Activated naive CD4-positive, alpha-beta T cell treated with anti-CD3 and anti-CD28 coated beads, Interleukin-2, amount 50 U/mL, for 72 hours (primary cell): ENCODE measurements around the gene HK1. TPM values are rescaled to one million over a fixed set of nuclear protein-coding genes. Genes with fewer than 3 reads are reported as not detected.
"Not testable (repeated sequence)": the region's sequence is repeated elsewhere in the genome, so short reads cannot be mapped to it uniquely, and the experiment has no call there.

Source experiments
- ATAC-seq, 2 donors: fragments of 150-1000 bp; cut with Tn5 transposase; 2 replicates each; pipeline ENCODE4 v1.10.0; 2021; ENCODE audit warnings: mild to moderate bottlenecking in 2 of 2, moderate library complexity in 2 of 2
- DNase-seq, 2 donors: peaks; one replicate each; pipeline ENCODE4 v3.0.0; 2021 to 2022; ENCODE audit warnings: low spot score in 2 of 2
- H3K27ac Mint-ChIP-seq, 2 donors: one replicate each; pipeline ENCODE4 v1.8.0; 2022; ENCODE audit warnings: mild to moderate bottlenecking in 2 of 2, mixed read lengths in 2 of 2
- H3K36me3 Mint-ChIP-seq, 2 donors: one replicate each; pipeline ENCODE4 v1.8.0; 2022; ENCODE audit warnings: mixed read lengths in 2 of 2
- H3K9me3 Mint-ChIP-seq, 2 donors: one replicate each; pipeline ENCODE4 v1.8.0; 2022; ENCODE audit warnings: mixed read lengths in 2 of 2
- total RNA-seq, 2 donors: library from RNA; stranded (reverse); gene quantifications; one replicate each; pipeline ENCODE4 v1.2.3, GENCODE V29; 2022

Gene HK1
- total RNA-seq, 2 donors from 2014 or later, result 157 to 235 TPM

DNA sequence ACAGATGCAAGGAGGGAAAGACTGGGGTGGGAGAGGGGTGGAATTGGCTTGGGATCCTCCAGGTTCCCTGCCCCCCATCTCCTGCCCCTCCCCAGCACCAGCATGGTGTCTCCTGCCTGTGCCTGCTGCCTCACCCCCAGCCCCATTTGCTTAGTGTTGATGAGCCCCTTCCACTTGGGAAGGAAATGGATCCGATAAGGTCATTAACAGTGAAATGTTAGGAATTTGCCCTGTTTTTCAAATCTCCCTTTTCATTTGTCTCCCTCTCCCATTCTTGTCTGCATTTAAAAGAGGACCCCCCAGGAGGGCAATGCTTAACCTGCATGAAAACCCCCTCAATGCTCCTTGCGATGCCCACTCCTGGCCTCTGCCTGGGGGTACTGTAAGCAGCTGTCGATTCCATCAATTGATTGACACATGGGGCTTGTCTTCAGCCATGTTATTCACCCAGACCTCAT, 51.5 kb downstream of the HK1 start:
- no peak for DNase-seq
- no peak for ATAC-seq
- Mint-ChIP-seq H3K36me3 (peaks cover 7 to 27% of the 10 kb centered on the region in 2 donors), H3K9me3 (no peaks in the 10 kb centered on the region), H3K27ac (peak overlapping the region in 1 of 2 donors; percentile 64)

GRCh38 chr10:69331161-69331560, 52.9 kb downstream of the HK1 start:
- no peak for DNase-seq
- Mint-ChIP-seq H3K27ac (no peak overlapping the region), H3K36me3 (peaks cover 7 to 38% of the 10 kb centered on the region in 2 donors), H3K9me3 (no peaks in the 10 kb centered on the region)
- no peak for ATAC-seq

DNA sequence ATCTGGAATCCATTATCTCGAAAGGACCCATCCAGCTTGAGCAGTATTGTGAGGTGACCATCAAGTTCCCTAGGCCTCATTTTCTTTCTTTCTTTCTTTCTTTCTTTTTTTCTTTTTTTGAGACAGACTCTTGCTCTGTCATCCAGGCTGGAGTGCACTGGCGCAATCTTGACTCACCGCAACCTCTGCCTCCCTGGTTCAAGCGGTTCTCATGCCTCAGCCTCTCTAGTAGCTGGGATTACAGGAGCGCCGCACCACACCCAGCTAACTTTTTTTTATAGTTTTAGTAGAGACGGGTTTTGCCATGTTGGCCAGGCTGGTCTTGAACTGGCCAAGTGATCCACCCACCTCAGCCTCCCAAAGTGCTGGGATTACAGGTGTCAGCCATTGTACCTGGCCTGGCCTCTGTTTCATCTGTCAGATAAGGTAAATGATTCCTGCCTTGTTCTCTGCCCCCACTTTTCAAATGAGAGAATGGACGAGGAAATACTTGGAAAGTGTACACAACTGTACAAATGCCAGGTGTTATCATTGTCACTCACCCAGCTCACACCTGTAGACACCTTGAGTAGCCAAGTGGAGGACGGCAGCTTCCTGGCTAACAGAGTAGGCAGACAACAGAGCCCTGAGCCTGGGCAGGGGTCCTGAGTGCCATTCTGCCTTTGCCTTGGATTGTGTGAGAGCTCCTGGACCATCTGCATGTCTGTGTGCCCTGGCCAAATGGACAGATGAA, 54.1 kb downstream of the HK1 start:
- Mint-ChIP-seq H3K27ac (peak overlapping the region in 1 of 2 donors; percentile 88), H3K9me3 (no peaks in the 10 kb centered on the region)
- ATAC-seq, result no peak

GRCh38 chr10:69333205-69333604, 54.9 kb downstream of the HK1 start:
- no peak overlapping the region for H3K27ac Mint-ChIP-seq
- no peaks in the 10 kb centered on the region for H3K9me3 Mint-ChIP-seq
- no peak for ATAC-seq
- peaks cover 7 to 38% of the 10 kb centered on the region in 2 donors for H3K36me3 Mint-ChIP-seq
- no peak for DNase-seq

More for the DNA sequence above, 54.1 kb downstream of the HK1 start:
- no peak for DNase-seq
- peaks cover 7 to 38% of the 10 kb centered on the region in 2 donors for H3K36me3 Mint-ChIP-seq

- peaks cover 7 to 35% of the 10 kb centered on the region in 2 donors for H3K36me3 Mint-ChIP-seq
- peak overlapping the region in 1 of 2 donors; percentile 71 for H3K27ac Mint-ChIP-seq
- not testable (repeated sequence) for H3K9me3 Mint-ChIP-seq, ATAC-seq, DNase-seq
These were observed 55.6 kb downstream of the HK1 start for GRCh38 chr10:69333865-69334301.

- H3K9me3 Mint-ChIP-seq, result no peaks in the 10 kb centered on the region
- peaks cover 7 to 30% of the 10 kb centered on the region in 2 donors for H3K36me3 Mint-ChIP-seq
- ATAC-seq, result peak; percentile 39 to 46
- no peak for DNase-seq
- H3K27ac Mint-ChIP-seq, result peak overlapping the region; percentile 71 to 94
These were observed 56.2 kb downstream of the HK1 start for GRCh38 chr10:69334302-69335062.

GRCh38 chr10:69335063-69335587, 56.8 kb downstream of the HK1 start:
- peak; percentile 66 to 83 for ATAC-seq
- Mint-ChIP-seq H3K36me3 (peaks cover 3 to 30% of the 10 kb centered on the region in 2 donors), H3K27ac (peak overlapping the region; percentile 71 to 94), H3K9me3 (no peaks in the 10 kb centered on the region)
- DNase-seq, result peak in 1 of 2 donors; percentile 22

GRCh38 chr10:69335613-69336012, 57.3 kb downstream of the HK1 start:
- ATAC-seq (no peak), DNase-seq (no peak)
- Mint-ChIP-seq H3K9me3 (no peaks in the 10 kb centered on the region), H3K36me3 (peaks cover 0 to 27% of the 10 kb centered on the region in 2 donors), H3K27ac (peak overlapping the region; percentile 57 to 71)

DNA sequence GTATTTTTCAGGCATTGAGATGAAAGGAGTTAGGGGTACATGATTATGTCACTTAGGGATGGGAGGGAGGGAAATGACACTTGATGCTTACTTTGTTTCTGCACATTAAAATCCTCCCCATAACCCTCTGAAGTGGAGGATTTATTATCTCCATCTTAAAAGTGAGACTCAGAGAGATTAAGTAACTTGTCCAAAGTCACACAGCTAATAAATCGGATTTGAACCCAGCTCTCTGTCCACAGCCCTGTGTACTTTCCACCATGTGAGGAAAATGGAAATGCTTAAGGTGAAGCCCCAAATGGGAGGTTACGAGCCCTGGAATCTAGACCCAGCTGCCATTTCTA, 58.6 kb downstream of the HK1 start:
- peaks cover 0 to 27% of the 10 kb centered on the region in 2 donors for H3K36me3 Mint-ChIP-seq
- no peak for DNase-seq

GRCh38 chr10:69337296-69338132, 59.2 kb downstream of the HK1 start:
- peak overlapping the region; percentile 54 to 78 for H3K27ac Mint-ChIP-seq
- H3K9me3 Mint-ChIP-seq, result no peaks in the 10 kb centered on the region
- ATAC-seq (no peak), DNase-seq (no peak)
- peaks cover 0 to 33% of the 10 kb centered on the region in 2 donors for H3K36me3 Mint-ChIP-seq

More for the DNA sequence above, 58.6 kb downstream of the HK1 start:
- H3K27ac Mint-ChIP-seq, result no peak overlapping the region
- H3K9me3 Mint-ChIP-seq, result no peaks in the 10 kb centered on the region
- no peak for ATAC-seq

- no peaks in the 10 kb centered on the region for H3K9me3 Mint-ChIP-seq
- peak overlapping the region; percentile 54 to 78 for H3K27ac Mint-ChIP-seq
- peaks cover 0 to 39% of the 10 kb centered on the region in 2 donors for H3K36me3 Mint-ChIP-seq
- ATAC-seq (no peak), DNase-seq (no peak)
These were observed 59.8 kb downstream of the HK1 start for GRCh38 chr10:69338133-69338456.

DNA sequence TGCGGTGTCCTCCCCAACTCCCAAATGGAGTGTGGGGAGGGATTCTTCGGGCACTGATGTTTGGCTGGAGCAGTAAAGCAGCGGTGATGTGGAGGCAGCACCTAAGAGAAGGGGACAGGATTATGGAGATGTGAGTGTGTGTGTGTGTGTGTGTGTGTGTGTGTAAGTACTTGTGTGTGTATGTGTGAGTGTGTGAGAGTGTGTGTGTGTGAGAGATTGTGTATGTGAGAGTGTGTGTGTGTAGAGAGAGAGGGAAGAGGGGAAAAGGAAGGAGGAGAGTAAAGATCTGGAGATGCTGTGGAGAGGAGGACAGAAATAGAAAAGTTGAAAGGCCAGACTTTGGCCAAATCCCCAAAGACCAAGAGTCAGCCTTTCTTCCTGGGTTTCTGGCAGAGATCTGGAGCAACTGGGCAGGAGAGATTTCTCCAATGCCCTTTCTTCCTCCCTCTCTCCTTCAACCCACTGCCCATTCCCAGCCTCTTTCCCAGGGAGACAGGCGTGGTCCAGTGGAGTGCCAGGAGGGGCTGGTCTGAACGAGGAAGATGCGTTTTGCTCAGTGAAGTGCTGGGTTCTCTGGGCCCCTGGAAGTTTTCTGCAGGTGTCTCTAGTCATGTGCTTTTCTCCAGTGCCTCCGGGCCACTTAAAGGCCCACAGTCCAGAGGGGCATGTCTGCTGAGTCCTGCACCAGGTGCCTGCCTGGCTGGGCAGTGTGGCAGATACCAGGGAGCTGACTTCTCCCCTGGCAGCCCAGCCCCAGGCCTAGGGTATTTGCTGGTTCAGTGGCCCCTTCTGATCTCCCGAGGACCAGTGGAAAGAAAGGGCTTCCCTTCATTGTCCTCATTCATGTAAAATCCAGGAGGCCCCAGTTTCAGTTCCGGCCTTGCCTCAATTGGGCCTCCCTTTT, 60.5 kb downstream of the HK1 start:
- Mint-ChIP-seq H3K9me3 (no peaks in the 10 kb centered on the region), H3K27ac (peak overlapping the region; percentile 54 to 78), H3K36me3 (peaks cover 0 to 45% of the 10 kb centered on the region in 2 donors)
- no peak for DNase-seq
- ATAC-seq, result no peak

- ATAC-seq, result no peak
- Mint-ChIP-seq H3K27ac (no peak overlapping the region), H3K9me3 (no peaks in the 10 kb centered on the region), H3K36me3 (peaks cover 4 to 44% of the 10 kb centered on the region in 2 donors)
- no peak for DNase-seq
These were observed 62.4 kb downstream of the HK1 start for GRCh38 chr10:69340695-69341094.

- H3K9me3 Mint-ChIP-seq, result no peaks in the 10 kb centered on the region
- ATAC-seq (no peak), DNase-seq (no peak)
- peak overlapping the region; percentile 35 to 88 for H3K27ac Mint-ChIP-seq
- peaks cover 4 to 63% of the 10 kb centered on the region in 2 donors for H3K36me3 Mint-ChIP-seq
These were observed 65.6 kb downstream of the HK1 start for GRCh38 chr10:69343905-69344304.

DNA sequence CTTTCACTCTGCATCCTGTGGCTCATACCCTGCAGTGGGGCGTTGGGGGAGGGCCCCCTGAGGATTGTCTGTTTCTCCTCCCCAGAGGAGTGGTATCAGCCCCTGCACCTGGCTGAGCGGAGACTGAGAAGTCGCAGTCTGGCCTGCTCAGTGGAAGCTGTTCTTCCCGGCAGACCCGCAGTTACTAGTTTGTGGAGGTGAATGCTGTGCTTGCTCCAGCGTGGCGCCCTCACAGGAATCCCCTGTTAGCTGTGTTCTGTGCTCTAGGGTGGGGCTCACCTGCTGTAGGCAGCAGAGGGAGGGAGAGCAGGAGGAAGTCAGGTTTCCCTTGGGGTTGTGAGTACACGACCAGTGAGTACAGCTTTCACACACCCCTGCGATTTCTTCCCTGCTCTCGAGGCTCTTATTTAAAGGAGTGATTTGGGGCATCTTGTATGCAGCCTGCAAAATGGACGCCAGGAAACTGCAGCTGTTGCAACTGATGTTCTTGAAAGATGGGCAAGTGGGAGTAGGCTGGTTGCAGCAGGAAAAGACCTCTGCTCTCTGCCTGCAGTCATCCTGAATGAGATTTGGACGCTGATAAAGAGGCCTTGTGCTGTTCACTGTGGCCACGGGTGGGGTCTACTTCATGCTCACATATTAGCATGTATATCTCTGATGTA, 66.4 kb downstream of the HK1 start:
- Mint-ChIP-seq H3K9me3 (no peaks in the 10 kb centered on the region), H3K36me3 (peaks cover 4 to 66% of the 10 kb centered on the region in 2 donors), H3K27ac (peak overlapping the region; percentile 35 to 88)
- DNase-seq (no peak), ATAC-seq (peak; percentile 43 to 44)
